ENCODE measurements around the gene PBX3. TPM values are rescaled to one million over a fixed set of nuclear protein-coding genes. Genes with fewer than 3 reads are reported as not detected.

Gene PBX3
- total and polyA plus RNA-seq, 12 donors, result 14.5 to 79.6 (median 56.3) TPM

DNA sequence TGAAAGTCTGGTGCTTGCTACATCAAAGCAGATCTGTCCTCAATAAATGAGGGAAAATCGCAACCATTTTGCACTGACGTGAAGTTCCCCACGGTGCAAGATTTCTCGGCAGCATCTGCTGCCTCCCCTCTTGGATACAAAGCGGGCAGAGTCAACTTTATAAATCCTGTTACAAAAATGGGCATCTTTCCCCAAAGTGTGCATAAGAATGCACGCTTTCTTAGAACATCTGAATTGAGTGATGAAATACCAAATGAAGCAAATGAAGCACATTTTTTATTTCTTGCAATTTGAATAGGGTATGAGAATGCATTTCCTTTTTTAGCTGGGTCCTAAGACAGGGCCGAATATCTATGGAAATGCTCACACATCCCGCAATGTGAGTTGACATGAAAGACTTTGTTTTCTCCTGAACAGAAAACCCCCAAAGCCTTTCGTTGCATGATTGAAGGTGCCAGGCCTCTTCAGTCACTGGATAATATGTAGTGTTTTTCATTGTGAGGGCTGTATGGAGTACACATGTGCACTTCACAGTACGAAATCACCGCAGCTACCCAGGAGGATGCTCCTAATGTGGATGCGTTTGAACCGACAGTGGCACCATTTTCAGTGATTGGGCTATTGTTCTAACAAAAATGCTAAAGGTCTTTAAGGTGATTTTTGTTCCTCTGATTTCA lies 20.6 kb upstream of the PBX3 start:
- Histone ChIP-seq H3K36me3 (no peaks in the 10 kb centered on the region), H3K27me3 (no peaks in the 10 kb centered on the region), H3K4me3 (no peak overlapping the region), H3K9me3 (peaks cover 0 to 5% (median 0%) of the 10 kb centered on the region in 11 donors), H3K27ac (no peak overlapping the region), H3K4me1 (no peaks in the 10 kb centered on the region)
- TF ChIP-seq, protein P1, sequence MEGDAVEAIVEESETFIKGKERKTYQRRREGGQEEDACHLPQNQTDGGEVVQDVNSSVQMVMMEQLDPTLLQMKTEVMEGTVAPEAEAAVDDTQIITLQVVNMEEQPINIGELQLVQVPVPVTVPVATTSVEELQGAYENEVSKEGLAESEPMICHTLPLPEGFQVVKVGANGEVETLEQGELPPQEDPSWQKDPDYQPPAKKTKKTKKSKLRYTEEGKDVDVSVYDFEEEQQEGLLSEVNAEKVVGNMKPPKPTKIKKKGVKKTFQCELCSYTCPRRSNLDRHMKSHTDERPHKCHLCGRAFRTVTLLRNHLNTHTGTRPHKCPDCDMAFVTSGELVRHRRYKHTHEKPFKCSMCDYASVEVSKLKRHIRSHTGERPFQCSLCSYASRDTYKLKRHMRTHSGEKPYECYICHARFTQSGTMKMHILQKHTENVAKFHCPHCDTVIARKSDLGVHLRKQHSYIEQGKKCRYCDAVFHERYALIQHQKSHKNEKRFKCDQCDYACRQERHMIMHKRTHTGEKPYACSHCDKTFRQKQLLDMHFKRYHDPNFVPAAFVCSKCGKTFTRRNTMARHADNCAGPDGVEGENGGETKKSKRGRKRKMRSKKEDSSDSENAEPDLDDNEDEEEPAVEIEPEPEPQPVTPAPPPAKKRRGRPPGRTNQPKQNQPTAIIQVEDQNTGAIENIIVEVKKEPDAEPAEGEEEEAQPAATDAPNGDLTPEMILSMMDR (IDR thresholded peaks at IDR 0.05), result no peak
- DNase-seq, result no peak
- 88 to 89% methylated on average over 13 of the region's 13 CpGs for WGBS, 2 donors
- intact Hi-C loops (cut with DNase I), result no loop called here
- no peak for ATAC-seq

DNA sequence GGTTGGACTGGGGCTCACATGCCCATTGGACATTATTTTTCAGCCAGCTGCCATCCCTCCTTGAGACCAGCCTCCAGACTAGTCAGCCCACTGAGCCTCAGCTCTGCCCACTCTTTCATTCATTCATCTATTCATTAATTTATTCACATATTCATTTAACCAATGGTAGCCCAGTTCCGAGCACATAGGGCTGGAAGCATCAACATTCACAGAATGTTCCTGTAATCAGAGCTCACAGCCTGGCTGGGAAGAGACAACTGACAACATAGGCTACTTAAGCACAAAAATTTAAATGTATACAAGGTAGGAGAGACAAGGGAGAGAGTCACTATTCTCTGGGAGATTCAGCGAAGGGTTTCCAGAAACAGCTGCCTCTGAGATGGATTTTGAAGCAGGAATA lies 17.0 kb upstream of the PBX3 start:
- intact Hi-C loops (cut with DNase I), result no loop called here
- ATAC-seq, result no peak
- Histone ChIP-seq H3K27me3 (no peaks in the 10 kb centered on the region), H3K27ac (no peak overlapping the region), H3K4me3 (no peak overlapping the region), H3K36me3 (no peaks in the 10 kb centered on the region), H3K4me1 (no peaks in the 10 kb centered on the region), H3K9me3 (peaks cover 0 to 5% (median 0%) of the 10 kb centered on the region in 11 donors)
- WGBS, 2 donors, result 91 to 93% methylated on average over 2 of the region's 2 CpGs
- no peak for DNase-seq
- TF ChIP-seq, protein P1 (IDR thresholded peaks at IDR 0.05), result no peak

DNA sequence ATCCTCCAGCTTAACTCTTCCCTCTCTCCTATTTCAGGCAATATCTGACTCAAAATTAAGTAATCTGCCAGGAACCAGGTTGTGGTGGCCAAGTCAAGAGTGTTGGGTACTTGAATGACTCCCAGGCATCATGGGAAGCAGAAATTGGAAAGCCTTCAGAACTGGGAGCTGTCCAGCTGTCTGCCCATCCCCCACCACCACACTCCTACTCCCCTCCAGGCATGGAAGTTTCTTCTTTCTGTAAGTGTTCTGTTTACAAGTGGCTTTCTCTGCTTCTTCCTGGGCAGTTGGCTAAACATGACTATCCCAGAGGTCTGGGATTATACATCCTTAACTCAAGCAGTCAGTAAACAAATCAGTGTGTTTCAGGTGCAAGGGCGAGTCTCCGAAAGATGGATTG lies 14.6 kb upstream of the PBX3 start:
- ATAC-seq (no peak), DNase-seq (no peak)
- no peaks in the 10 kb centered on the region for H3K9me3 ChIP-seq
- no peaks in the 10 kb centered on the region for H3K27me3 ChIP-seq
- H3K4me3 ChIP-seq, result no peak overlapping the region
- TF ChIP-seq, protein P1 (IDR thresholded peaks at IDR 0.05), result no peak
- 94 to 95% methylated on average over 2 of the region's 2 CpGs for WGBS, 2 donors
- intact Hi-C loops (cut with DNase I), result no loop called here
- H3K4me1 ChIP-seq, result no peaks in the 10 kb centered on the region
- H3K36me3 ChIP-seq, result no peaks in the 10 kb centered on the region
- no peak overlapping the region for H3K27ac ChIP-seq

DNA sequence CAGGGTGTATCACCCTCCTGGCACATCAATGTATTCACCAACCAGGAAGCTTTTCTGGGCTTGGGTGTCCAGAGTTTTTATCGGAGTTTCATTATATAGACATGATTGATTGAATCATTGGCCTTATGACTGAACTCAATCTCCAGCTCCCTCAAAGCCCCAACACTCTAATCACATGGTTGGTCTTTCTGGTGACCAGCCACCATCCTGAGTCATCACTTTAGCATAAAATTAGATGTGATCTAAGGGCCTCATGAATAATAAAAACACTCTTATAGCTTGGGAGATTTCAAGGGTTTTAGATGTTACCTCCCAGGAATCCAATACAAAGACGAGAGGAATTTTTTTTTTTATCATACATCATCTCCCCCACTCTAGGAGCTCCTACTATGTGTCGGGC lies 7.7 kb upstream of the PBX3 start:
- Histone ChIP-seq H3K4me1 (no peaks in the 10 kb centered on the region), H3K27me3 (no peaks in the 10 kb centered on the region), H3K27ac (no peak overlapping the region), H3K4me3 (no peak overlapping the region), H3K9me3 (no peaks in the 10 kb centered on the region), H3K36me3 (no peaks in the 10 kb centered on the region)
- WGBS, 2 donors, result 90 to 93% methylated on average over 3 of the region's 3 CpGs
- DNase-seq (no peak), ATAC-seq (no peak)
- intact Hi-C loops (cut with DNase I), result no loop called here
- TF ChIP-seq, protein P1 (IDR thresholded peaks at IDR 0.05), result no peak

Data from heart right ventricle (tissue), 16 donors.